NB4 (cell line): ENCODE data around the gene NEB.

Experiments
- CTCF ChIP-seq: IDR thresholded peaks from one replicate; pipeline ENCODE4 v1.5.1; 2012; ENCODE audit warnings: low read depth, low read length
- POLR2A ChIP-seq: IDR thresholded peaks from 2 replicates; pipeline ENCODE4 v1.6.1; 2011; ENCODE audit warnings: mild to moderate bottlenecking; ENCODE audit not compliant: insufficient read length; ENCODE audit errors: extremely low read depth

DNA sequence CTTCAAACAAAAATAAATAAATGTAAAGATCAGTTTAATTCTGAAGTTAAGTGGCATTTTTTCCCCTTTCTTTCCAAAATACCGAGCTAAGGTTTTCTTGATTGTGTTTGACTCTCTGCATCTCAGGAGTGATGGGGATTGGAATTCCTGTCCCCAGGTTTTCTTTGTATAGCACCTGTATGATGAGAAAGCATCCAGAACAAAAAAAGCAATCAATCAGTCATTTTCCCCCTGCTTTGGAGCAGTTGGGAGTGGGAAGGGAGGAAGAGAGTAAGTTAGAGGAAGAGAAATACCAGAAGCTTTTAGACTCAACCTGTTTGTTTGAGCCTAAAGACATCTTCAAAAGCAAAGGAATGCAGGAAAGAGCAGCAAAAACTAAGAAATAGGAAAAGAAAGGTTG is 236.1 kb downstream of the NEB start:
- TF ChIP-seq CTCF (no peak), POLR2A (no peak)
